Stimulated activated CD4-positive, alpha-beta T cell treated with anti-CD3 and anti-CD28 coated beads, Interleukin-4, amount 100 ng/mL, for 1 hour (primary cell): ENCODE results near the gene UST.

ENCODE experiments used
- DNase-seq: peaks from one replicate; pipeline ENCODE4 v3.0.0-alpha.2; 2020

UST gene

DNA sequence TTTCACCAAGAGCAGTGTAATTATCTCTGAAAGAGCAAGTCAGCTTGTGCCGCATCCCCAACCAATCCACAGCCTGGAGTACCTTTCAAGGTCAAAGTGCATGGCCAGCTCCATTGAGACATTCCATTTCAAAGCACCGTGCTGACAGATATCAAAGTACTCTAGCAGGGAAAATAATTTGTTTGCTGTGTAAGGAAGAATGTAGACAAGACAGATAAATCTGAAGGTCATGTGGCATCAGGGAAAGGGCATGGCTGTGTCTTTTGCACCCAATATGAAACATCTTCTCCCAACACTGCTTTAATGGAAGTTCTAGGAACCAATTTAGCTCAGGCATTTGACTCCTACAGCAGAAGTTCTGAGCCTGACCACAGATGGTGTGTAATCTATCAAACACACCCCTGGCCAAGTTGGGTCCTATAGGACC, 328.0 kb downstream of the UST start:
- no peak for DNase-seq

DNA sequence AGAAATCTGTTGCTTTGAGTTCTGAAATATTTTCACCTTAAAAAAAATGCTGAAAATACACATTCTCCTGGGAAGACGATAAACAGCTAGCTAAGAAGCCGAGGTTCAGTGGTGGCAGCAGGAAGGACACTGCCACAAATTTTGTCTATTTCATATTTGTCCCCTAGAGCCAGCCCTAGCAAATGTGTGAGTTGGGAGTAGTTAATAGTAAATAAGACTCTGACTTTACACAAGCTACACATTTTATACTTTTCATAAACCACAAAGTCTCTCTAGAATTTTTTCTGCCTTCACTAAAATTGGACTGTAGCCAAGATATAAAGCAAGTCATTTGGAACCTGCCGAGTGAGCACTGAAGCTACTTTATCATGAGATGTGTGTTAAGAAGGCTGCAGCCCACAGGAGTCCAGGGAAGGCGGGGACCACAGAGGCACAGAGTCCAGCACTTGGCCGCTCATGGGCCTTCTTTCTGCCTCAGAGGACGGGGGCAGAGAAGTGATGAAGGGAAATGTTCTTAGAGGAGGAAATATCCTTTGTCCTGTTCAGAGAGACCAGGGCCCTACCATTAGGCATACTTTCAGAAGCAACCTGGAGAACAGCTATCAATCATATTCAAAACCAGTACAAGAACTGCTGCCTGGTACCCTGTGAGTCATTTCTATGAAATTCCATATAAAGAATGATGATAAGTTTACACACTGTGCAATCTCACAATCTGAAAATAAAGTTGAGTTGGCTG, 329.0 kb downstream of the UST start:
- no peak for DNase-seq

DNA sequence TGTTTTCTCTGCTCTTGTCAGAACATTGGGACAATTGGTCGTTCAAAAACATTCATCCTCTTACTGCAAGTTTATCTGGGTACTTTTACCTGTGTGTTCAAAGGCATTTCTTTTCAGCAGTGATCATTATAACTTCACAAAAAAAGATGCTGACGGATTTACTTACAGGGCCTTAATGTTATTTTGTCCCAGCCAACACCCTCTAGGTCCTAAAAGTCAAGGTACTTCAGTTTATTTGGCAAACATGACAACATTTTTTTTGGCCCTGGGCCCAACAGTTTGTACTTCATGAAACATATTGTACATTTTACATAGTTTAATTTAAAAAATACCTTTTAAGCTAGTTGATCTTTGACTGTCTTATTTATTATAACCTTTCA, 329.5 kb downstream of the UST start:
- no peak for DNase-seq

DNA sequence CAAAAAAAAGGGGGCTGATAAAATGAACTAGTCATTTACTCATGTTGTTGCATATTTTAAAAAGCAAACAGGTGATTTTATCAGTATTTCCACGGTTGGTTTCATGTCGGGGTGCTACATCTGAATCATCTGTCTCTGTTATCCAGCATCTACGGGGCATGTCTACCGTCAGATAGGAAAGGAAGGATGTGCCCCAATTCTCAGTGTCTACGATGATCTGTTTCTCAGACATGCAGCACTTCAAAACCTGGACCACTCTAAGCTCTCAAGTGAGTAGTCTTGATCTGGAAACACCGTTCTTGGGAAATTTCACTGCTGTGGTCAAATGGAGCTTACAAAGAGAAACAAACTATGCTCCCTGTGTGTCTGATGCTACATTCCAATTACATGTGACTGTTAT, 330.4 kb downstream of the UST start:
- DNase-seq, result no peak

DNA sequence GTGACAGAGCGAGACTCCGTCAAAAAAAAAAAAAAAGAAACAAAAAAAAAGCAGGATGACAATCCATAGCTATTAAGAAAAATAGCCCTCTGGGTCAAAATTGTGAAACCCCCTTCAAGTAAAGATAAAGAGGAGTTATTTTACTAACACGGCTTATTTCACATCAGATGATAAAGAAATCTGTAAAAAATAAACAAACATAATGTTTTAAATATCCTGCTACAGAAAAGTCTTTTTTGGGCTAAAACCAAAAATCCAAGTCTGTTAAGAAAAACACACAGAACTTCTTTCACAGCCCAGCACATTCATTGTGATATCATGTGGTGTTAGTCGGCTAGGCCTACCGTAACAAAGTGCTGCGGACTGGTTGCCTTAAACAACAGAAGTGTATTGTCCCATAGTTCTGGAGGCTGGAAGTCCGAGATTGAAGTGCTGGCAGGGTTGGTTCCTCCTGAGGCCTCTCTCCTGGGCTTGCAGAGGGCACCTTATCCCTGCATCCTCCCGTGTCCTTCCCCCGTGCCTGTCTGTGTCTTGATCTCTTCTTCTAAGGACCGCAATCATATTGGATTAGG, 331.5 kb downstream of the UST start:
- no peak for DNase-seq

DNA sequence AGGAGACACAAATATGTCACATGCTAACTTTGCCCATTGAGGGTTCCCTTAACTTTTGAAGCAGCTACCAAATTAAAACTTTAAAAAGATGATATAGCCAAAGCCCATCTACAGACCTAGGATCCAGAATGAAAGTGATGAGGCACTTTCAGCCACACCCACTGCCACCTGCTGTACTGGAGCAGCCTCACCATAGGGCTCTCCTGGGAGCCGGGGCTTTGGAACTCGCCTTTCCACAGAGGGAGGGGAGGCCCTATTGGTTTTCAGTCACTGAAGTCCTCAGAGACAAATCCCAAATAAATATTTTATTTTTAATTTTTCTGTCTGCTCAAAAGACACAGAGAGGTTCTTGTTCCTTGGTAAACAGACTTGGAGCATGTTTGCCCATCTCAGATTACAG, 332.6 kb downstream of the UST start:
- DNase-seq, result no peak

DNA sequence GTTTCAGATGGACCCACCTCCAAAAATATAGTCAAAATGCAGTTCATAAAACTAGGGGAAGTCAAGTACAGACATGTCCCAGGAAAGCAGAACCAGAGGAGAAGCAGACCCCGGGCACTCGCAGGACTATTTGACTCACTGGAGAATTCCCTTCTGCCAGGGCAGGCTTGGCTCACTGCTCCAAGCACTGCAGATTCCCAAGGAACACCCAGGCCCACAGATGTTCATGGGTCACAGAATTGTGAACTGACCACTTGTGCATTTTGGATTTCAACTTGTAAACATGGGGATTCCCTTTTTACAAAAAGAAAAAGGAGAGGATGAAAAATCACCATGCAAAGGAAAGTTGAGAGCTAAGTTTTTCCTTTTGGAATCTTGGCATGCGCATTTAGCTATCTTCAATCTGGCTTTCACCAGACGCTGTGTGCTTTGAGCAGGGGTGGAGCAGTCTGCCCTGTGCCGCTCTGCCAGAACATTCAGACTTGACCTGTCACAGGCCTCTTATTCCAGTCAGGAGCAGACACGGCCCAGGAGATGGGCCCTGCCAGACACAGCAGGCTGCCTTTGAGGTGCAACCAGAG, 333.2 kb downstream of the UST start:
- DNase-seq, result no peak

DNA sequence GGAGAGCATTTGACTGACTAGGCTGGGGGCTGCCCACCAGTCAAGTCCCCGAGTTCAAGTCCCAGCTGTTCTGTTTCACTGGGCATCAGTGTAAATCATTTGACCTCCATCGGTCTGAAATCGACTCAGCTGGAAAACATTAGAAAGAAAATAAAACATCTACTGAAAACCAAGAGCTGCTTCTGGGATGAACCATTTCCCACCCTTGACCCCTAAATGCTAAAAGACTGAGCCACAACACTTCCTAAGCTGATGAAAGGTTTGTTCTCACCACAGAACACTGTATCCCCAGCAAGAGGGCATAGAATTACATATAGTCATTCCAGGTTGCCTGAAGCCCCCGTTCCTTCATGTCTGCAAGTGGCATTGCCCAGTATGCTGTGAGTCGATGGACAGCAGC, 333.7 kb downstream of the UST start:
- no peak for DNase-seq

DNA sequence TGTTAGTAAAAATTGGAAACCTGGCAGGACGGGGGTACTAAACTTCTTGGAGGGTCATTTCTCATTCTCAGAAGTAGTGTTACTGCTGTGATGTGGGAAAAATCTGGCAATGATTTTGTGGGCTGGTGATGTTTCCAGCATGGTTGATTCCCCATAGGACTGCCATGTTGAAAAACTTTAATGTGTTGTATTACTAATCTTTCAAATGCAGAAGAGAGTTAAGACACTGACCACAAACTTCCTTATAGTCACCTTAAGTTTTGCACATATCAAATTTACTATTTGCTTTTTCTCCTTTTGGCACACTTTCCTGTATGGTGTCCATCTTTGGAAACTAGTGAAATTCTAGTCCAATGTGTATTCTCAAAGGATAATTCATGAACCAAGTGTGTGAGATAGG, 334.5 kb downstream of the UST start:
- DNase-seq, result no peak

DNA sequence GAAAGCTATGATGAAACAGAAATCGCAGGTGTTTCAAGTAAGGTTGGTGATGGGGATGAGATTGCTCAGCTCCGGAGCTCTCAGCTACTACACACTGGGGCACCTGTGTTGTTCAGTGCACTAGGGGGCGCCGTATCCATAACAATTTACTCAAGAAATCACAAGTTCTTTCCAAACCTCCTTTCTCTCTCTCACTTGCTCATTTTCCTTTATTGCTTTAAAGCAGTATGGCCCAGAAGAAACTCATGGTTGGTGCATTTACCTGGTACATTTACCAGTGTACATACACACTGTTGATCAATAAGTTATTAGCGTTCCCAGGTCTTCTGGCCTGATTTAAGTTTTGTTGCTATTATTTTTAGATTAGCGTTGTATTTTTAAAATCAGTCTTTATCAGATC, 335.5 kb downstream of the UST start:
- DNase-seq, result peak; percentile 85

DNA sequence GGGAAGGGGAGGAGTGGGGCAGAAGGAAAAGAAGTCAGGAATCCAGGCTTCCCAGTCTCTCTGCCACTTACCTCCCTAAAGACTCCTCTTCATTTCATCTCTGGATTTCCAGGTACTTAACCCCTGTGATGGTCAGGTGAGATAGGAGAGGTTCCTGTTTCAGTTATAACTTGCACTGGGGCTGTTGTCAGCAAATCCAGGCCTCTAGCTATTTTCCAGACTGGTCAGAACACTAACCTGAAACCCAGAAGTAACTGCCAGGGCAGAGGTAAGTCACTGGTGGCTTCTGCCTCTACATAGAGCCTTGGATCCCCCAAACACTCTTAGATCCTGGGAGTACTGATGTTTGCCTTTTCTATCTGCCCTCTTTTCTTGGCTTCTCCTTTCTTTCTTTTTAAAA, 337.2 kb downstream of the UST start:
- DNase-seq, result no peak

DNA sequence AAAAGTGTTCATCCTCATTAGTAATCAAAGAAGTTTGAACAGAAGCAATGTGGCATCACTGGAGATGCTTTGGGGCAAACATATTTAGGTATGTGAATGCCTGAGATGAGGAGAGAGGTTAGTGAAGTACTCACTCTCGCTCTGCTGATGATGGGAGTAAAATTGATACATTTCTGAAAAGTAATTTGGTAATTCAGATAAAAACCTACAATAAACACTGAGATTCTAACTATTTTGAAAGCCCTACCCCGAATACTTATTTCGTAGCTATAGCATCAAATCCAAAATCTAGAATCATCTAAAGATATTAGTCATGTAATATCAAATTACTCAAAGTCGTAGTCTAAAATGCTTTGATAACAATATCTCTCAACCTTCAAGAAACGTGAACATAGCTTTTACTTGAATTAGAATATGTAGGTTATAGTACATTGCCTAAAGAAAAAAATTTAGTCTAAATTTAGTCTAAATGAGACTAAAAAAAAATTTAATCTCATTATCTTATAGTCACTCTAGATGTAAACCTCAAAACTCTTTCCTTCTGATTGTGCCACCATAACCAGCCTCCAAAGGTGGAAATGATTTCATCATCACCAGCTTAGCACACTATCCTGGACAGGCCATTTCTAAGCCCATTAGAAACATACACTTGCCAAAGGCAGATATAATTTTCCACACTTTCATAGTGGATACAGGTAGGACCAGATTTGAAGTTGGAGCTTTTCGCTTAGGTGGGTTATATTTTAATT, 338.2 kb downstream of the UST start:
- DNase-seq, result no peak

DNA sequence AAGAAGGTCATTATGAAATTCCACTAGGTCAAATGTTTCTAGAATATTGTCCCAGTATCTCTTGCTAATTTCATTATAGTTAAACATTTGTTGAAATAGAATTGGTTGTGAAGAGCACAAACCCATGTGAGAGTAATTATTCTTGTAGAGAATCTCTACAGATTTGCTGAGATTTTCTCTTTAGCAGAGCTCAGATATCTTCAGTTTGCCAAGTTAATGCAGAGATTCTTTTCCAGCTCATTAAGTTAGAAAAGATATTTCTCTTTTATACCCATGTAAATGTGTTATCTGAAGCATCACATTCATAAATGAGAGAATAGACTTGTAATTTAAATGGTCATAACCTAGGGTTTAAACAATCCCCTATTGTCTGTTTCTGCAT, 338.7 kb downstream of the UST start:
- DNase-seq, result no peak

DNA sequence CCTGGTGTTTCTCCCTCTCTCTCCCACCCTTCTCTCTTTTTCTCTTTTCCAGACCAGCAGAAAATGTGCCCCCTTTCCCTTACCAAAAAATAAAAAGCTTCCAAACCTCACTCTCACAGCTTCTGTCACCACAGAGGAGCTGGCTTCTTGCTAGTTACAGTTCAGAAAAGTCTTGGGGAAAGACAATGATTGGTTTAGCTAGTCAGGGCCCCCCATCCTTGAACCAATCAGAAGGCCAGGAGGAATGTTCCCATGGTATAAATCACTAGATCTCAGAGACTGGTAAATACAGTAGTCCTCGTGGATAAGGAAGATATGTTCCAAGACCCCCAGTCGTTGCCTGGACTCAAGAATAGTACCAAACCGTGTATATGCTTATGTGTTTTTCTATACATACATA, 339.5 kb downstream of the UST start:
- no peak for DNase-seq

DNA sequence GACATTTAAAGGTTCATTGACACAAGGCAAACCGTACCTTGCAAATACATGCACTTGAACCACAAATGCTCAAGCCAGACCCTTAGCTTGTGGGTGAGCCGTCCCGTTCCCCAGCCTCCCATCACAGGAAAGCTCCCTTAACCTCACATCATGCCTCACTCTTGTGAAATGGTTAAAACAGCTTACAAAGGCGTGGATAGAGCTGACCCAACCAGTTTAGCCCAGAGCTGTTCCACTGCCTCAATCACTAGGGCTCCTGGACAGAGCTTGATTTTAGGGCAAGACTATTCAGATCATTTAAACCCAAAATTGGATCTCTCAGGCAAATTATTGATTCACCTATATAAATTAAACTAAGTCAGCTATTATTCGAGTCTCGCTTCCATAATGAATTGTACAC, 341.1 kb downstream of the UST start:
- no peak for DNase-seq

DNA sequence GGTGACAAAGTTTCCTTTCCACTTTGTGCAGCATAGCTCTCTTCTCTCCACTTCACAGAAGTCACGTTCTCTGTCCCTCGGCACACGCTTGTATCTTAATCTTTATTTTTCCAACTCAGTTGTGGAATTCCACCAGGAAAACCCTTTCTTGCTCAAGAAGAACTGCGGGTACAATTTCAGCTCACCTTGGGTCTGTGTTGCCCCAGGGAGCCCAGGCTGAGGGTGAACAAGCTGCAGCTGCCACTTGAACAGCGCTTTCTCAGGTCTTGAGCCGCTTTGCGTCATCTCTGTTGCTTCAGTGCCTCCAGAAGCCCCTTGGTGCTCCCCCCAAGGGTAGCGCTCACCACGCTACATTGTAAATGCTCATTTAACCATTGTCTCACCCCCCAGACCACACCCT, 341.5 kb downstream of the UST start:
- no peak for DNase-seq

DNA sequence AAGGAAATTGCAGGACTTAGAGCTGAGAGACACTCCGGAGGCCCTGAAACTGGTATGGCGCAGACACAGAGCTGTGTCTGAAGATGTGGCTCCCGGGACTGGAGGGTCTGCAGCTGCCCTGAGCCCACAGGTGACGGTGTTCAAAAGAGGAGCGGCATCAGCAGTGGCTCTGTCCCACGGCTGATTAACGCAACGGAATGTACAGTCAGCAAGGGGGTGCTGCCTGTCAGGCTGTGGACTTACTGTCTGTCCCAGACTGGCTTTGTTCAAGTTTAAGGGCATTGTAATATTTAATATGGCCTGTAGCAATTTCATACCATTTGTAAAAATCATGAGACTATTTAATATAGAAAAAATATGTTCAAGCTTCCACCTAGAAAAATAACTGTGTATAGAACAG, 342.7 kb downstream of the UST start:
- no peak for DNase-seq

DNA sequence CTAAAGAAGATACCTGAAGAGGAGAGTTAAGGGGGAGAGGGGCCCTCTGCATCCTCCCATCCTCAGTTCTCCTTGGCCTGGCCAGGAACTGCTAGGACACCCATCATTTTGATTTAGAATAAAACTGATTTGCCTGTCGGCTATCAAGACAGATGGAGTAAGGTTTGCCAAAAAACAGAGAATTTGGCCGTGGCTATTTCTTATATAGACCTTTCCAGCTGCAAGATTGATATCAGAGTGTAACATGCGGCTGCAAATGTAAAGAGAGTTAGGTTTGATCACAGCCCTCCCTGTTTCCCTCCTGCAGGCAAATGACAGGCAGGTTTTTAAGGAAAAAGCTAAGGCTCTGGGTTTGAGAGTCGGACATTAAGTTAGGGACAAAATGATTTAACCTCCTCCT, 344.1 kb downstream of the UST start:
- DNase-seq, result no peak

DNA sequence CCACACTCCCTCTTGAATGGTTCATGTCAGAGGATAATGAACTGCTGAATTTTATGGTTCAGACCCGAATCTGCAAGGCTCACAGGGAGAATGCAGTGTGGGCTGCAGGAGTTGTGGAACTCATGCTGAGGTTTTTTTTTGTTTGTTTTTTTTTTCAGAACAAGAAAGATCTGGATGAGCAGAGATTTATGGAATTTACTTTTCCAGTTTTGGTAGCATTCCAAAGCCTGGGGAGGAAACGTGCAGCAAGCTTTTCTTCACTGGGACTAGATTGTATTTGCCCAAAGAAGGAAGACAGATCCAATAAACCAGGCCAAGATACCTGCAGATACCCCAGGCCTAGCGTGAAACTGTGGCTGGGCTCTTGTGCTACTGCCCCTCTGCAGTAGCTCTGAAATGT, 346.8 kb downstream of the UST start:
- no peak for DNase-seq

DNA sequence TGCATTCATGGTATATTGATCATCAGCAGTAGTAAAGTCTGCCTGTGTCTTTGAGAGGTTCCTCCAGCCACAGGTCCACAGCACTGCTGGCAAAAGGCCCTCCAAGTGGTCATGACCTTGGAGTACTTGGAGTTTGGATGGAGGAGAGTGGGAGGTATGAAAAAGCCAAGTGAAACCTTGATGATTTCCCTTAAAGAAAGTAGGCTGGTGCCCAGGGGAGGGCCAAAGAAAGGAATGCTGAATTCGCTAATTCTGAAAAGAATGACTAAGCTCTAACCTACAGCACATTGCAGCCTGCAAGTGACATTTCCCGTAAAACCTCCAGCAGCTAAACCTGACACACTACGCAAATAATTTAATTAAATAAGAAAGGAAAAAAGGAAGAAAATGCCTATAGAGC, 347.3 kb downstream of the UST start:
- DNase-seq, result no peak

DNA sequence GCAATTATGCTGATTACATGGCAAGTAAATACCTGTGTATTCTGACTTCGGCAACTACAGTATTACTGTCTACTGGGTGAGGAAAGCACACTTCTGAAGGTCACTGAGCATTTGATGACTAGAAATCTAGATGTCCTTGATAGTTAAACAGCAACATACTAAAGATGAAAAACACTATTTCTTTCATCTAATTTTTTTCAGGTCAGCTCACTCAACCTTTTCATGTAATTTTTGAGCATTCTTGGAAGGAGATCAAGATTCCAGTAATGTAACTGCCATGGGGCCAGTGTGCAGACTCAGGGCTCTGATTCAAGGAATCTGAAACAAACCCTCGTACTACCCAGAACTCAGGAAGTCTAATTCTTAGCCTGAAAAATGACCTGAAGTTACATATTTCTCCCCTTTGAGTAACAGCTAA, 348.1 kb downstream of the UST start:
- no peak for DNase-seq

DNA sequence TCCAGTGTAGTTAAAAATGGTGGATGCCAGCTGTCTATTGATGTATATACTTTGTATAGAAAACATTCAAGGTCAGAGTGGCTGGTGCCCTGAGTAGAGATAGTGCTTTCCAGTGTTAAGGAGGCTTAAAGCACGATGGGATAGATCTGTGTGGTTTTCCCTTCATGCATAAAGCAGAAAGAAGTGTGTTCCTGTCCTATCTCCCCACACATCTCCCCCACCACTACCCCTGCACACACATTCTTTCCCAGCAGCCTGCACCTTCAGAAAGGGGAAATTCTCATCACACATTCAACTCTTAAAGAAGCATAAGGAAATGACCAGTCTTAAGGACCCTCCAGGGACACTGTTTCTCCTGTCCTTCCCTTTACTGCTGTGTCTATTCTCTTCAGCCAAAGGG, 349.0 kb downstream of the UST start:
- no peak for DNase-seq

DNA sequence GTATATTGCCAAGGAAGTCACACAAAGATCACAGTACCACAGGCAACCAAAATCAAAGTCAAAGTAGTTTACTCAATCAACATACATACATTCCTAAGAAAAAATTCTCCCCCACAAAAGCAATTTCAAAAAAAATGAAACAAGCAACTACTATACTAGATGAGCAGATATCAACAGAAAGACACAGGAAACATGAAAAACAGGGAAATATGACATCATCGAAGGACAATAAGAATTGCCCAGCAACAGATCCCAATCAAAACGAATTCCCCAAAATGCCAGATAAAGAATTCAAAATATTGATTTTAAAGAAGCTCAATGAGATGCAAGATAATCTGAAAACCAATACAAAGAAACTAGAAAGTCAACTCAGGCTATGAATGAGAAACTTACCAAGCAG, 351.0 kb downstream of the UST start:
- DNase-seq, result no peak

DNA sequence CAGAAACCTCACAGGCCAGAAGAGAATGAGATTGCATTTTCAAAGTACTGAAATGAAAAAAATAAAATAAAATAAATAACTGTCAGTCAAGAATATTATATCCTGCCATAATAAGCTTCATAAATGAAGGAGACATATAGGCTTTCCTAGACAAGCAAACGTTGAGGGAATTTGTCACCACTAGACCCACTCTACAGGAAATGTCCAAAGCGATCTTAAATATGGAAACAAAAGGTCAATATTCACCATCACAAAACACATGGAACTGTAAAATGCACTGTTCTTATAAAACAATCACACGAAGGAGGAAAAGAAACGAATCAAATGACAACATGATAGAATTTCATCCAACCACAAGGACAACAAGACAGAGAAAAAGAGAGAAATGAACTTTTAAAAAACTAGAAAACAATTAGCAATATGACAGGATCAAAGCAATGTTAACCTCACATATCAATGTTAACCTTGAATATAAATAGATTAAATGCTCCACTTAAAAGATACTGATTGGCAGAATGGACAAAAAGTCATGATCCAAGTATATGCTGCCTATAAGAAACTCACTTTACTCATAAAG, 352.0 kb downstream of the UST start:
- no peak for DNase-seq
